HepG2 (cell line): ENCODE results near the gene MON1A. TPM values are rescaled to one million over a fixed set of nuclear protein-coding genes. Genes with fewer than 3 reads are reported as not detected.

ENCODE experiments used
- CAMTA2 ChIP-seq: sonication (generic); formaldehyde crosslinking; IDR thresholded peaks from 2 replicates; pipeline ENCODE4 v1.4.0; 2020; ENCODE audit warnings: mild to moderate bottlenecking, missing genetic modification reagents, borderline replicate concordance
- GATAD2A ChIP-seq: IDR thresholded peaks from 2 replicates; pipeline ENCODE4 v1.6.1; 2016
- GPN1 ChIP-seq: sonication (generic); formaldehyde crosslinking; IDR thresholded peaks from 2 replicates; pipeline ENCODE4 v1.5.1; 2020; ENCODE audit warnings: missing genetic modification reagents, borderline replicate concordance
- HMGA1 ChIP-seq: sonication (generic); formaldehyde crosslinking; conservative IDR thresholded peaks from 2 replicates; pipeline ENCODE4 v1.4.0; 2020; ENCODE audit warnings: missing genetic modification reagents
- IKZF1 ChIP-seq: fragments of 450-650 bp; IDR thresholded peaks from 2 replicates; pipeline ENCODE4 v1.7.1; 2016
- MLLT10 ChIP-seq: sonication (generic); formaldehyde crosslinking; IDR thresholded peaks from 2 replicates; pipeline ENCODE4 v1.4.0; 2020; ENCODE audit warnings: missing genetic modification reagents
- MZF1 ChIP-seq: sonication (generic); formaldehyde crosslinking; IDR thresholded peaks from 2 replicates; pipeline ENCODE4 v1.8.1; 2023; ENCODE audit warnings: mild to moderate bottlenecking, missing genetic modification reagents, borderline replicate concordance
- NBN ChIP-seq: fragments of 450-650 bp; conservative IDR thresholded peaks from 2 replicates; pipeline ENCODE4 v1.6.1; 2017
- POLR2AphosphoS2 ChIP-seq: IDR thresholded peaks from 2 replicates; pipeline ENCODE4 v1.6.1; 2011; ENCODE audit warnings: low read depth, low read length, improper control_type of control experiment
- RBM22 ChIP-seq: fragments of 200-400 bp; formaldehyde crosslinking; optimal IDR thresholded peaks from 2 replicates; pipeline ENCODE3; 2017; ENCODE audit warnings: mild to moderate bottlenecking, low read length, moderate library complexity
- SRSF9 ChIP-seq: fragments of 200-400 bp; formaldehyde crosslinking; IDR thresholded peaks from 2 replicates; pipeline ENCODE4 v1.6.1; 2018; ENCODE audit warnings: borderline replicate concordance, mild to moderate bottlenecking, low read depth, low read length; ENCODE audit not compliant: insufficient read depth, poor library complexity, severe bottlenecking
- SUZ12 ChIP-seq: fragments of 150-350 bp; IDR thresholded peaks from 2 replicates; pipeline ENCODE4 v1.6.1; 2014; ENCODE audit warnings: low read depth, low read length
- U2AF2 ChIP-seq: fragments of 200-400 bp; formaldehyde crosslinking; IDR thresholded peaks from 2 replicates; pipeline ENCODE4 v1.6.1; 2017; ENCODE audit warnings: low read depth, mild to moderate bottlenecking, low read length
- ZNF431 ChIP-seq: sonication (generic); formaldehyde crosslinking; IDR thresholded peaks from 2 replicates; pipeline ENCODE4 v1.9.0; 2022; ENCODE audit warnings: missing genetic modification reagents, low read depth, mild to moderate bottlenecking, borderline replicate concordance
- ZNF460 ChIP-seq: sonication (generic); formaldehyde crosslinking; IDR thresholded peaks from 2 replicates; pipeline ENCODE4 v1.5.1; 2020; ENCODE audit warnings: missing genetic modification reagents, mild to moderate bottlenecking, borderline replicate concordance
- ZNF746 ChIP-seq: sonication (generic); formaldehyde crosslinking; IDR thresholded peaks from 2 replicates; pipeline ENCODE4 v1.8.0; 2022; ENCODE audit warnings: mild to moderate bottlenecking, missing genetic modification reagents
- ZNF841 ChIP-seq: sonication (generic); formaldehyde crosslinking; IDR thresholded peaks from 2 replicates; pipeline ENCODE4 v1.8.1; 2023; ENCODE audit warnings: missing genetic modification reagents, borderline replicate concordance
- ZSCAN22 ChIP-seq: sonication (generic); formaldehyde crosslinking; IDR thresholded peaks from 2 replicates; pipeline ENCODE4 v1.4.0; 2020; ENCODE audit warnings: mild to moderate bottlenecking, missing genetic modification reagents
- polyA plus RNA-seq, 8 experiments: library from polyadenylated mRNA; depleted of rRNA in 3 of 8; stranded (reverse) in 7 of 8; unstranded in 1 of 8; fragments of >200 nt; fragmentation: Illumina TruSeq in 4 of 8; extraction: Trizol in 4 of 8; gene quantifications; 2 replicates each; pipeline versions ENCODE4 v1.2.1 to v1.2.3, GENCODE V29; 2011 to 2016; ENCODE audit warnings: low read depth in 4 of 8, missing spikeins in 1 of 8, mixed read lengths in 1 of 8; ENCODE audit not compliant: insufficient read depth in 1 of 8
- total RNA-seq, 5 experiments: library from RNA; depleted of rRNA; stranded (reverse); fragments of >200 nt; fragmentation: Illumina TruSeq; extraction: Trizol; gene quantifications; 2 replicates each; pipeline ENCODE4 v1.2.3, GENCODE V29; 2016; ENCODE audit warnings: low read depth in 1 of 5
- TF ChIP-seq, protein P1 (sequence below): IDR thresholded peaks from 2 replicates; pipeline ENCODE4 v1.6.1; 2018; ENCODE audit warnings: missing genetic modification reagents, mild to moderate bottlenecking, missing compliant biosample characterization
- TF ChIP-seq, protein P2 (sequence below): sonication (generic); formaldehyde crosslinking; IDR thresholded peaks from 2 replicates; pipeline ENCODE4 v1.5.0; 2020; ENCODE audit warnings: missing genetic modification reagents
- TF ChIP-seq, protein P3 (sequence below): sonication (generic); formaldehyde crosslinking; IDR thresholded peaks from 2 replicates; pipeline ENCODE4 v1.4.0; 2020; ENCODE audit warnings: missing genetic modification reagents
- TF ChIP-seq, protein P4 (sequence below): sonication (generic); formaldehyde crosslinking; IDR thresholded peaks from 2 replicates; pipeline ENCODE4 v1.4.0; 2020; ENCODE audit warnings: missing genetic modification reagents
- TF ChIP-seq, protein P5 (sequence below): sonication (generic); formaldehyde crosslinking; IDR thresholded peaks from 2 replicates; pipeline ENCODE4 v1.8.0; 2022; ENCODE audit warnings: missing genetic modification reagents, mild to moderate bottlenecking, inconsistent platforms, borderline replicate concordance

The MON1A gene
- total and polyA plus RNA-seq, 2 of the 13 experiments (the other 11 are each of a cell fraction or from before 2014, with no cell fraction given) = 4.6 to 9.0 TPM

DNA sequence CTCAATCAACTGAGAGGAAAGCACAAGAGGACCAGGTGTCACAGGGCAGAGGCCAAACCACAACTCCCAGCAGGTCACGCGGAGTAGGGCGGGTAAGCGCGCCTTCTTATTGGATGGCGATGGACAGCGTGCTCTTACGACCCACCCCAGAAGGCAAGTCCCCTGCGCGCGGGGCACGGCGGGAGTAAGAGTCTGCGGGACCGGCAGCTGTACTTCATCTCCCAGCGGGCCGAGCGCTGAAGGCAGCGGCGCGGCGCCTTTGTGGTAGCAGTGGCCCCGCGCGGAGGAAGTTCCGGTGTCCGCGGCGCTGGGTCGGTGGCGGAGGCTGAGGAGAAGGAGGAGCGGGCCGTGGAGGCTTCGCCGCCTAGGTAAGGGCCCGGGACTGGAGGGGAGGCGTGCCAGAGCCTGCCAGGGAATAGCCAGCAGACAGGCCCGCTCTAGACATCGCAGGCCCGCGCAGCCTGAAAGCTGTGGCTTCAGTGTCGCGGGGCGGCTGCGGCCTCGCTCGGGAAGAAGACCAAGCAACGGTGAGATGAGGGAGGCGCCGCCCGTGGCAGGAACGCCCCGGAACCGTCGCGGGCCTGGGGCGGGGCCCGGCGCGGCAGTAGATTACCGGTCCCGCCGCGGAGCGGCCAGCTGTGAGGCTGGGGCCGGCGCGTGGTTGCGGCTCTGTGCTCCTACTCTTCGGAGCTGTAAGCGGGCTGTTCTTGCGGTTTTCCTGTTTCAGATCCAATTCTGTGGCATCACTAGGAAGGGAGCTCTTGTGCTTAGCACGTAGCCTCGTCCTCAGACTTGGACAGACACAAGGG is 10.5 kb upstream of the MON1A start, which contains the start of gene RBM6 (continued):
- TF ChIP-seq, protein P1, sequence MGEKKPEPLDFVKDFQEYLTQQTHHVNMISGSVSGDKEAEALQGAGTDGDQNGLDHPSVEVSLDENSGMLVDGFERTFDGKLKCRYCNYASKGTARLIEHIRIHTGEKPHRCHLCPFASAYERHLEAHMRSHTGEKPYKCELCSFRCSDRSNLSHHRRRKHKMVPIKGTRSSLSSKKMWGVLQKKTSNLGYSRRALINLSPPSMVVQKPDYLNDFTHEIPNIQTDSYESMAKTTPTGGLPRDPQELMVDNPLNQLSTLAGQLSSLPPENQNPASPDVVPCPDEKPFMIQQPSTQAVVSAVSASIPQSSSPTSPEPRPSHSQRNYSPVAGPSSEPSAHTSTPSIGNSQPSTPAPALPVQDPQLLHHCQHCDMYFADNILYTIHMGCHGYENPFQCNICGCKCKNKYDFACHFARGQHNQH (CRISPR knock-in tag) = peak; percentile 86
- TF ChIP-seq ZNF431 = 0 out of 2 replicates have a peak, but pooled peaks have one; percentile 85
- peak; percentile 62 for TF ChIP-seq SUZ12
- no peak for TF ChIP-seq NBN
- TF ChIP-seq SRSF9 = no peak
- TF ChIP-seq MLLT10 (CRISPR knock-in tag) = no peak
- no peak for TF ChIP-seq IKZF1
- TF ChIP-seq, protein P2, sequence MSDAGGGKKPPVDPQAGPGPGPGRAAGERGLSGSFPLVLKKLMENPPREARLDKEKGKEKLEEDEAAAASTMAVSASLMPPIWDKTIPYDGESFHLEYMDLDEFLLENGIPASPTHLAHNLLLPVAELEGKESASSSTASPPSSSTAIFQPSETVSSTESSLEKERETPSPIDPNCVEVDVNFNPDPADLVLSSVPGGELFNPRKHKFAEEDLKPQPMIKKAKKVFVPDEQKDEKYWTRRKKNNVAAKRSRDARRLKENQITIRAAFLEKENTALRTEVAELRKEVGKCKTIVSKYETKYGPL (CRISPR knock-in tag) = peak; percentile 47; the same call in 1 of the 2 replicates
- TF ChIP-seq, protein P3, sequence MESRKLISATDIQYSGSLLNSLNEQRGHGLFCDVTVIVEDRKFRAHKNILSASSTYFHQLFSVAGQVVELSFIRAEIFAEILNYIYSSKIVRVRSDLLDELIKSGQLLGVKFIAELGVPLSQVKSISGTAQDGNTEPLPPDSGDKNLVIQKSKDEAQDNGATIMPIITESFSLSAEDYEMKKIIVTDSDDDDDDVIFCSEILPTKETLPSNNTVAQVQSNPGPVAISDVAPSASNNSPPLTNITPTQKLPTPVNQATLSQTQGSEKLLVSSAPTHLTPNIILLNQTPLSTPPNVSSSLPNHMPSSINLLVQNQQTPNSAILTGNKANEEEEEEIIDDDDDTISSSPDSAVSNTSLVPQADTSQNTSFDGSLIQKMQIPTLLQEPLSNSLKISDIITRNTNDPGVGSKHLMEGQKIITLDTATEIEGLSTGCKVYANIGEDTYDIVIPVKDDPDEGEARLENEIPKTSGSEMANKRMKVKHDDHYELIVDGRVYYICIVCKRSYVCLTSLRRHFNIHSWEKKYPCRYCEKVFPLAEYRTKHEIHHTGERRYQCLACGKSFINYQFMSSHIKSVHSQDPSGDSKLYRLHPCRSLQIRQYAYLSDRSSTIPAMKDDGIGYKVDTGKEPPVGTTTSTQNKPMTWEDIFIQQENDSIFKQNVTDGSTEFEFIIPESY (CRISPR knock-in tag) = peak; percentile 27; the same call in 1 of the 2 replicates
- TF ChIP-seq MZF1 = no peak
- TF ChIP-seq CAMTA2 (CRISPR knock-in tag) = peak; percentile 65; the same call in 1 of the 2 replicates
- TF ChIP-seq HMGA1 (CRISPR knock-in tag) = no peak
- TF ChIP-seq ZNF460 (CRISPR knock-in tag) = no peak; the same call in 1 of the 2 replicates
- no peak for TF ChIP-seq RBM22
- TF ChIP-seq U2AF2 = no peak
- no peak; the same call in 1 of the 2 replicates for TF ChIP-seq ZSCAN22 (CRISPR knock-in tag)
- TF ChIP-seq, protein P4, sequence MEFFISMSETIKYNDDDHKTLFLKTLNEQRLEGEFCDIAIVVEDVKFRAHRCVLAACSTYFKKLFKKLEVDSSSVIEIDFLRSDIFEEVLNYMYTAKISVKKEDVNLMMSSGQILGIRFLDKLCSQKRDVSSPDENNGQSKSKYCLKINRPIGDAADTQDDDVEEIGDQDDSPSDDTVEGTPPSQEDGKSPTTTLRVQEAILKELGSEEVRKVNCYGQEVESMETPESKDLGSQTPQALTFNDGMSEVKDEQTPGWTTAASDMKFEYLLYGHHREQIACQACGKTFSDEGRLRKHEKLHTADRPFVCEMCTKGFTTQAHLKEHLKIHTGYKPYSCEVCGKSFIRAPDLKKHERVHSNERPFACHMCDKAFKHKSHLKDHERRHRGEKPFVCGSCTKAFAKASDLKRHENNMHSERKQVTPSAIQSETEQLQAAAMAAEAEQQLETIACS (CRISPR knock-in tag) = 0 out of 2 replicates have a peak, but pooled peaks have one; percentile 37
- TF ChIP-seq POLR2AphosphoS2 = no peak
- TF ChIP-seq, protein P5, sequence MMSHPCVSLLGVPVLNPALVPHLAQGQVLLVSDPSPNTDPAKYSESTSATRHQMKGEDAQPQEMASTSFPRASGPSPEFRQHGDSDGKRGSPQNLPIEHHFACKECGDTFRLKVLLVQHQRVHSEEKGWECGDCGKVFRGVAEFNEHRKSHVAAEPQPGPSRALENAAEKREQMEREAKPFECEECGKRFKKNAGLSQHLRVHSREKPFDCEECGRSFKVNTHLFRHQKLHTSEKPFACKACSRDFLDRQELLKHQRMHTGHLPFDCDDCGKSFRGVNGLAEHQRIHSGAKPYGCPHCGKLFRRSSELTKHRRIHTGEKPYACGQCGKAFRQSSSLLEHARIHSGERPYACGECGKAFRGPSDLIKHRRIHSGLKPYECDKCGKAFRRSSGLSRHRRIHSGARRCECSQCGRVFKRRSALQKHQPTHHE (CRISPR knock-in tag) = no peak; the same call in 1 of the 2 replicates
- peak; percentile 52 for TF ChIP-seq GATAD2A (CRISPR knock-in tag)
- TF ChIP-seq ZNF841 (CRISPR knock-in tag) = no peak
- 0 out of 2 replicates have a peak, but pooled peaks have one; percentile 18 for TF ChIP-seq ZNF746
- TF ChIP-seq GPN1 (CRISPR knock-in tag) = peak; percentile 28; the same call in 1 of the 2 replicates
